ENCODE results near the gene CCL1.

Gene CCL1, protein sequence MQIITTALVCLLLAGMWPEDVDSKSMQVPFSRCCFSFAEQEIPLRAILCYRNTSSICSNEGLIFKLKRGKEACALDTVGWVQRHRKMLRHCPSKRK

GRCh38 chr17:34363183-34363661 lies at the start of gene CCL1:
CCL1 (minus strand) TSS chr17:34363233; CDS start chr17:34363161, 72 bp downstream.
- DNase-seq: no peak

DNA sequence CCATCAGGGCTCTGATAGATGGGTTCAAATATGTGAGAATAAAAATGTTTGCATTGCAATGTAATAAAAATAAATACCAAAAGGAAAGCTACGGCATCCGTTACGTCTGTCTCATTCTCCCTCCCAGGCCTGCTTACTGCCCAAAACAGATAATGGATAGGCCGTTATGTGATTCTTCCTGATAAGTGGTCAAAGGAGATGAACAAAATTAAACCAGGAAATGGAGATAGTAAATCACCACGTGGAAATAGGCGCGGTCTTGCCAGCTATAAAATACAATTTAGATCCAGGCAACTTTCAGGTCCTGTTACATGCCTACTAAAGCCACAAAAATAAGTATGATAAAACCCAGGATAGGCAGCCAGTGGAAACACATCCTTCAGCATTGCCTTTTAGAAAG lies 49.5 kb upstream of the CCL1 start:
- no peak for DNase-seq

DNA sequence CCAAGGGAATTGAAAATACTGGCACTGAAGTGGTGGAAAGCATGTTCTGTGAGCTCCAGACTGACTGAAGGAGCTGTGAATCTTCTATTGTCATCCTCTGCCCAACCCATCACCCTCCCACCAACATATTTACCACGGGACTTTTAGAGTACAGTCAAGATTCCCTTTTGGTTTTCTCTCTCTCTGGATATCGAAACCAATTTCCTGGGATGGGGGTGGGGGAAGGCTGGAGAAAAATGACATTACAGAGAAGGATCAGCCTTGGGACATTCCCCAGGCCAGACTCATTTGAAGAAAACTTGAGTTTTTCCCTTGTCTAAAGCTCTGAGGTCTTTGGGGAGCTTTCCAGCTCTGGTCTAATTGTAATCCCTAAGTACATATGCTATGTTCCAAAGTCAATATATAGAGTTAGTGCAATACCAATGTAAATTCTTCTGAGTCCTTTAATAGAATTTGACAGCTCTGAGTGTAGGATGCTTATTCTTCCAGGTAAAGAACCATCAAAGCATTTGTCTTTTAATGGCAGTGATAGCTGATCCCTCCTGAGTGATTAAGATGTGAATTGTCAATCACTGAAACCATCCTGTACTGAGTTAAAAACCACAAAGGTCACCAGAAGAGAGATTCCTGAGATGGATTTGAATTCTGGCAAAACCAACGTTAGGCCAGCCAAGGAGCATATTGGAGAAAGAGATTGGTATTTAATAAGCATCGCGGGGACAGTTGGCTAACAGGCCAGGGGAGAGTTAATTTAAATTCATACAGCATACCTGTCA lies 48.8 kb upstream of the CCL1 start:
- no peak for DNase-seq

DNA sequence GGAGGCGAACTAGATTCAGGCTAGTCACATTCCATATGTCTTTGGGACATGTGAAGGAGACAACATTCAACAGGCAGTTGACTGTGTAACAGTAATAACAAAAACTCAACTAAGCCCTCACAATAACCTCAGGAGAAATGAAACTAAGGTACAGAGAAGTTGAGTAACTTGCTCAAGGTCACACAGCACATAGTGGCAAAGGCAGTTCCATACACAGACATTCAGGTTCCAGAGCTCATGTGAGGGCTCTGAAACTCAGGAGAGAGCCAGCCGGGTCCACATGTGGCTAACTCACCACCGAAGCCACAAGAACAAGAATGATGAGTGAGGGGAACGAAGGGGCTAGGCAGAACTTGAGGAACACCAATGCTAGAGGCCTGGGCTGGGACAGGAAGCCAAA lies 46.3 kb upstream of the CCL1 start:
- no peak for DNase-seq

DNA sequence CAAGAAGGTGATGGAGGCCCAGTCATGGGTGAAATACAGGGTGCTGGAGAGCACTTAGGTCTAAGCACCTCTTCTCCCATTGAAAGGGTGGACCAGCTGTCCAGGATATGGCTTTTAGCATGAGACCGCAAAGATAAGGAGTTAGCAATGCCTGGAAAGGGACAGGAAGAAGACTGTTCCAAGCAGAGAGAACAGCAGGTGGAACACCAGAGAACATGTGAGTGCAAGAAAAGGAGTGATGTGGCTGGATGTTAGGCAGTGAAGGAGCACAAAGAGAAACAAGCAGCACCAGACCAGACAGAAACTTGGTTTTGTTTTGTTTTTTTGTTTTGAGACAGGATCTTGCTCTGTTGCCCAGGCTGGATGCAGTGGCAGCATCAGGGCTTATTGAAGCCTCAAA lies 45.4 kb upstream of the CCL1 start:
- DNase-seq: no peak

DNA sequence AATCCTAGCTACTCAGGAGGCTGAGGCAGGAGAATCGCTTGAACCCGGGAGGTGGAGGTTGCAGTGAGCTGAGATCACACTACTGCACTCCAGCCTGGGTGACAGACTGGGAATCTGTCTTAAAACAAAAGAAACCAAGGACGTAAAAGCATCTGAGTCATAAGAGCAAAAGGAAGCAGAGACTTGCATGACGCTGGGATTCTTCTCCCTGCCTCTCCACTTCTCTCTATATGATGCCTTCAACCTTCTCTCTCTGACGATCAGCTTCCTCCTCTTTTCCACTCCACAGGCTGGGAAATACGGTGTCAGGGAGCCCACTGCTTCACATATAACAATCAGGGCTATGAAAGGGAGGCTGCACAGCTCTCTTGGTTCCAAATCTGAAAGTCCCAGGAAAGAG lies 43.2 kb upstream of the CCL1 start:
- DNase-seq: no peak

DNA sequence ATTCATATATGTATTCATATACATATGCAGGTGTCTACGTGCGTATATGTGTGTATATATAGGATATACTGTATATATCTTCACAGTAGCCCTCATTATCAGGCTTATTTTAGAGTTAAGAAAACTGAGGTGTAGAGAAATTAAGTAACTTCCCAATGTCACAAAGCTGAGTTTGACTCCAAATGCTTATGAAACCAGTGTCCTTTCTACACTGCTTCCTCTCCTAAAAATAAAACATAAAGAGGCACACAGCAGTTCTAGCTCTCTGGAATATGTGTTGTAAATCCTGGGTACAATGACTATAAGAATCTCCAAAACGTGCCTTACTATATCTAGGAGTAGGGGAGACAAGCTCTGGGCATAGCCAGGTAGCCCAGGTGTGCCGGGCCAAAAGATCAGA lies 40.0 kb upstream of the CCL1 start:
- no peak for DNase-seq

DNA sequence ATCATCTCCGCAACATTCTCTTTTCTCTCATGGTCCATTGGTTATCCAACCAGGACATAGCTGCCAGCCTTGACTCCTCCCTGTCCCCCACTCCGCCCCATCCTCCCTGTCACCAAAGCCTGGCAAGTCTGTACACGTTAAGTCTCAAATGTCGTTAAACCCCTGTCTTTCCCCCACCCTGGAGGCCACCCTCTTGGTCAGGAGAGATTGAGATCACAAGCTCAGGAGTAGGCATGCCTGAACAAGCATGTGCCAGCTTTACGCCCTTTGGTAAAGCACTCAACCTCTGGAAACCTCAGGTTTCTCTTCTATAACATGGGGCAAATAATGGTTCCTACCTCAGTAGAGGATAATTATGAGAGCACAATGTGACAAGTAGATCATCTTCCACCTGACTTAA lies 38.1 kb upstream of the CCL1 start:
- no peak for DNase-seq

DNA sequence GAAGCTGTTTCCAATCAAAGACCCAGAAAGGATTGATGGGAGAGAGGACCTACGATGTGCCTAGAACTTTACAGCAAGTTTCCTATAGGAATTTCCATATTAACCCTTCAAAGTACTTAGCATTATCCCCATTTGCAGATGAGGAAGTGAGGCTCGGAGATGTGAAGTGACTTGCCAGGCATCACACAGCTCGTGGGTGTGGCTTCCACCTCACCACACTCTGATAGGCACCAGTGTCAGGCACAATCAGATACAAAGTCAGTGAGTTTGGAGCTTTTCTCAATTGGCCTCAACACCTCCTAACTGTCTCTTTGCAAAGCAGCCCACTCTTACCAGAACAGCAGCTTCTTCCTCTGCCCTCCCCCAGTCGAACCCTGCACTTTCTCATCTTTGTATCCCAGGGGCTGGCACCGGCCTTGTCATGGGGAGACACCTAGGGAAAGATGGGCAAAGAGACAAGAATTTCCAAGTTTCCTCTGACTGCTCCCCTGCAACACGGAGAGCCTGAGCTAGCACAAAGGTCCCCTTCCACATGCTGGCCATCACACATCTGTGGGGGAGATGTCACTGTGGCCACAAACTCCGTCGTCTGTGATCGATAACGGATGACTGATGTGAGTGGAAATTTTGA lies 37.4 kb upstream of the CCL1 start:
- no peak for DNase-seq

DNA sequence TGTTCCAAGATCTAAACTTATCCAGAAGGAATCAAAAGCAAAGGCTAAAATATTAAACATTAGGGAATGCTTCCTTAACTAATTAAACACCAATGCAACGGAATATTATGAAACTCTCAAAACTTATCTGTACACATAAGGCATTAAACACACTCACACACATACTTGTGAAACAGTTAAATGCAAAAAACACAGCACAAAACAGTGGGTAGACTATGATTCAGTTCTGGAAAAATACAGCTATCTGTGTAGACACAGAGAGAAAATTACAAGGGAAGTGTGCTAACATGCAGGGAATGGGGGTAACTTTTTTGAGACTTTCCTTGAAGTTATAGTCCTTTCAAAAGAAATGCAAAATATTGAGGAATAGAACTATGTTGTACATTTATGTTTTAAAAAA lies 36.7 kb upstream of the CCL1 start:
- DNase-seq: no peak

GRCh38 chr17:34398990-34399389 lies 36.0 kb upstream of the CCL1 start:
- no peak for DNase-seq

DNA sequence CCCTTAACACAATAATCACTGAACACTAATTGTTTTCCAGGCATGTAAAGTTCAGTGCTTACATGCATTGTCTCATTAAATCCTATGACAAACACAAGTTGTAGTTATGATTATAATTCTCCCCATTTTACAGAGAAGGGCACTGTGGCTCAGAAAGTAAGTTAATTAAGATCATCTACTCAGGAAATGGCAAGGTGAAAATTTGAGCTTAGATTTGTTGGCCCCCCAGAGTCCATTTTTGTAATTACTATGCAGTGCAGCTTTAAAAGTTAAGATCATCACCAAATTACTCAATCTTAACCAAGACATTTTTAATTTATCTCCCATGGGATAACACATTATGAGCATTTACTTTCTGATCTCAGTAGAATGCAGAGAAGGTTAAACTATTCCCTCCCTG lies 34.2 kb upstream of the CCL1 start:
- no peak for DNase-seq

DNA sequence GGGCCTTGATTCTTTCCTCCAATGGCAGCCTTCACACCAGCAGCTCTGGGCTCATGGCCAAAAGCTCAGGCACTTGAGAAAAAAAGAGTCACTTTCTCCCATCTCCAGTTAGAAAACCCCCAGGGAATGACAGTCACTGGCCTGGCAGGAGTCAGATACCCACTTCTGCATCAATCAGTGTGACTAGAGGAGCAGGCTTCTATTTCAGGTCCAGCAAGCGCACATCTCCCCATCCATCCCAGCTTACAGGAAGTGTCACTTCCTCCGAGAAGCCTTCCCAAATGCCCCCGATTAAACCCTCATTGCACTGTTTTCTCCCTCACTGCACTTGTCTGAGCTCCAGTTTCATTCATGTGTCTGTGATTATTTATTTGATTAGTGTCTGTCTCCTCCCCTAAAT lies 30.4 kb upstream of the CCL1 start:
- no peak for DNase-seq

DNA sequence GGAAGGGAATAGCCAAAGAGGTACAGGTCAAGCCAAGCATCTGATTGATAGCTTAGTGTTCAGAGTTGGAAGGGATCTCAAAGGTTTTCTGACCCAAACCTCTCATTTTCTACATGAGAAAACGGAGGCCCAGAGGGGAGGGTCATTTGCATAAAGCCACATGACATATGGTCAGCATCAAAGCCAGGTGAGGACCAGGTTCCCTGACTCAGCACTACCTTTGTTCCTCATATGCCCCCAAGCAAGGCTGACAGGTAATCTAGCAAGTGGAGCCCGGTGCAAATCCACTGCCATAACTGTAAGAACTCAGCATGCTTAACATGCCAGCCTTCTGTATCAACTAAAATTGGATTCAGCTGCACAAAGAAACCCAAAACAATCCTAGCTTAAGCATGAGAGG lies 28.2 kb upstream of the CCL1 start:
- DNase-seq: no peak

DNA sequence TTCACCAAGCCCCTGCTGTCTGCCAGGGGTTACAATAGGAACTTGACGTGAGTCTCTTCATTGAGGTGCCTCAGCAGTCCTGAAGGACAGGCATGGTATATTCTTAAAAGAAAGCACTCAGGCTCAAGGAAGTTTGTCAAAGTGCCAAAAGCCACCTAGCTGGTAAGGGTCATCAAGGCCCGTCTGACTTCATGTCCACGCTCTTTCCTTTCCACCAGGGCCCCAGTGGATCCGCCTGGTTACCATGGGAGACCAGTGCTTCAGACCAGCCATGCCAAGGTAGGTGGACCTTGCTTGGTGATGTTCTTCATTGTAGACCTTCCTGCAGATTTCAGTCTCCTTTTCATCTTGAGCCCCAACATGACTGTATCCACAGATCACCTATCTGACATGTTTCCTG lies 27.6 kb upstream of the CCL1 start:
- DNase-seq: no peak

DNA sequence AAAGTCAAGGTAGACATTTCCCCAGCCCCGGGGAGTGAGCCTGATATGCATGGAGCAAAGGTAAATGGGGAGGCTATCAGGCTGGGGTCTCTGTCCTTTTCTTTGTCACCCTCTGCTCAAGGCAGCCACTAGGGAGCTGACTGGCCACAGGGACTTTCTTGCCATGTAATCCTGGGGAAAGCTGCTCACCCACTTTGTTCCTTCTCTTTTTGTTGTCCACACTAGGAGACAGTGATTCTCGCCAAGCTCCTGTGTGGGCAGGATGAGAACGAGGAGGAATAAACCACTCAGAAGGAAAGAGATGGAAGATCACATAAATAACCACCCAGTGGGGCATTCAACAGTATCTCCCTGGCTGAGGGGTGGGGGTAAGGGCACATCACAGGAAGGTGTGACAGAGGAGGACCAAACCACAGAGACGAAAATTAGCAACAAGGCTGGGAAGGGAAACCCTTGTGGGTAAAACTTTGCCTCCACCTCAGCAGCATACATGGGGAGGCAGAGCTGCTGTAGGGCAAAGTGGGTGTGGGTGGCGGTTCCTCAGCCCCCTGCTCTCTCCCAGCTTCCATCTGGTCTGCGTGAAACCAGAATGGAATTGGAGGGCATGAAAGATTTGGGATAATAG lies 26.2 kb upstream of the CCL1 start:
- DNase-seq: no peak

GRCh38 chr17:34387566-34387965 lies 24.5 kb upstream of the CCL1 start:
- DNase-seq: no peak

DNA sequence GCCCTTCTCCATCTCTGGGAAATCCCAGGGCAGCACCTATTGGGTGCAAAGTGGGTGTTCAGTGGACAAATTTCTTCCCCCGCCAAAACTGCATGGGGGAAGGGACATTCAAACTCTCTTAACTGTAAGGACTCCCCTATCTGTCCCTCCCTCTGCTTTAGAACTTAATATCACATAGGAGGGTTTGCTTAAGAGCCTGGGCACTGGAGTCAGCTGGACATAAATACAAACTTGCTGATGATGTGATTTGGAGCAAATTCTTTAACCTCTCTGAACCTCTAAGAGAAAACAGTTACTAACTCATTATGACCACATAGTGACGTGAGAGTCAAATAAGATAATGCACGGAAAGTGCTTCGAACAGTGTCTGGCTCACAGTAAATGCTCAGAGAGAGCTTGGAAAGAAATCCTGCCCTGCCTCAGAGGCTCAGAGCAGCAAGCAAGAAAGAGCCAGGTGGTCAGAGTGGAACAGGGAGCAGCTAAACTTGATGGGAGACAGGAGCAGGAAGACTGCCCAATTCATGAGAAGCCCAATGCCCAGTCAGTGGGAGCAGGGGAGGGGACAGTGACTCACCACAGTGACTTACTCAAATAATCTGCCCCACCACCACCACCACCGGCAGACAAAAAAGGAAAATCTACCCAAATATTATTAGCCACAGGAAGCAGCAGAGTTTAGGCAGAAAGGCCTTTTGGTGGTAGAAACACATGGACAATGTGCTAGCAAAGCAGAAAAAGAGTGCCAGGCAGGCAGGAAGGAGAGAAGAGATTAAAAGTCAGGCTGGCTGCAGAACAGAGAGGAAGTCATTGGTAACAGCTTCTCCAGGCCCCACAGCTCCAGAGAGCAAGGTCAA lies 23.9 kb upstream of the CCL1 start:
- no peak for DNase-seq

DNA sequence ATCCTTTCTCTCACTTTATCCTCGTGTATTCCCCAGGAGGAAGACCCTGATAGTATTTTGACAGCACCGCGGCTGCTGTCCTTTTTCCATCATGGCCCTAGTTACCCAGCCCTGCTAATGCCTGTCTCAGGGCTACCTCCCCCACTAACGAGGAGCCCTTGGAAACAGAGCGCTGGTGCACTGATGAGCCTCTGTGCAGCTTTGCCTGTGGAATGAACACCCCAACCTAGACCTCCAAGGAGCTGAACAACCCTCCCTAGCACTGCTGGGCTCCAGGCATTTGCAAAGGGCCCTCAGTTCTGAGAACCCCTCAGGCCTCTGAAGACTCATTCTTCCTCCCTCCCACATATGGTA lies 23.3 kb upstream of the CCL1 start:
- DNase-seq: no peak

DNA sequence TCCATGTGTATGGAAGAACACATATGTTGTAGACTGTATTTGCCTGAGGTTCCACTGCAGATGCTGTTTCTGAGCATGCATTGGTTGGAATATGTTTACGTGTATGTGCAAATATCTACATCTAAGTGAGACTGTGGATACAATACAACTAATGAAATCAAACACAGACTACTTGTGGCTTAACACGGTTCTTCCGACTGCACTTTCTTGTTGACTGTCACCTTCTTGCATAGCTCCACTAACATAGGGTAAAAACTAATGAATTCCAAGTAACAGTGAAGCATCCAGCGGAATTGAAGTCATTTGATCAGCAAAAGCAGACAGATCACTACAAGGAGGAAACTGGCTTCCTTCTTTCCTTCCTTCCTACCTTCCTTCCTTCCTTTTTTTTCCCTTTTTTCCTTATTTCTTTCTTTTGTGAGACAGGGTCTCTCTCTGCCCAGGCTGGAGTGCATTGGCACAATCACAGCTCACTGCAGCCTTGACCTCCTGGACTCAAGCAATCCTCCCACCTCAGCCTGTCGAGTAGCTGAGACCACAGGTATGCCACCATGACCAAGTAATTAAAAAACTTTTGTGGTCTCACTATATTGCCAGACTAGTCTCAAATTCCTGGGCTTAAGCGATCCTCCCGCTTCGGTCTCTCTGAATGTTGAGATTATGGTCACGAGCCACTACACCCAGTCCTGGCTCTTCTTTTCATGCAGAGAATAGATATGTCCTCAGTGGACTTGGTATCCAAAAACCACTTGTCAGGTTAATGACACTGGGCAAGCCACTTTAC lies 22.0 kb upstream of the CCL1 start:
- DNase-seq: no peak

- no peak for DNase-seq
Observed at GRCh38 chr17:34384271-34384670, 21.2 kb upstream of the CCL1 start.

GRCh38 chr17:34383216-34383615 lies 20.2 kb upstream of the CCL1 start:
- DNase-seq: no peak

Measured in stimulated activated CD4-positive, alpha-beta T cell treated with anti-CD3 and anti-CD28 coated beads, Interleukin-2, amount 100 ng/mL, for 48 hours (primary cell).